Esophagus squamous epithelium (tissue), 4 donors: ENCODE data around the gene TNNI2.

Source experiments
- POLR2A ChIP-seq, 4 donors: fragments of 450-650 bp; IDR thresholded peaks; one replicate each; pipeline ENCODE4 v1.6.1; 2017; ENCODE audit warnings: antibody characterized with exemption in 4 of 4, mild to moderate bottlenecking in 4 of 4, moderate library complexity in 3 of 4
- TF ChIP-seq, protein P1 (sequence below), 6 experiments: fragments of 450-650 bp in 4 of 6; fragments of 200-600 bp in 2 of 6; sonication (generic) in 2 of 6; IDR thresholded peaks; one replicate each; pipeline ENCODE4 v1.5.1; 2016 to 2019; ENCODE audit warnings: antibody characterized with exemption in 6 of 6, mild to moderate bottlenecking in 4 of 6, moderate library complexity in 4 of 6

DNA sequence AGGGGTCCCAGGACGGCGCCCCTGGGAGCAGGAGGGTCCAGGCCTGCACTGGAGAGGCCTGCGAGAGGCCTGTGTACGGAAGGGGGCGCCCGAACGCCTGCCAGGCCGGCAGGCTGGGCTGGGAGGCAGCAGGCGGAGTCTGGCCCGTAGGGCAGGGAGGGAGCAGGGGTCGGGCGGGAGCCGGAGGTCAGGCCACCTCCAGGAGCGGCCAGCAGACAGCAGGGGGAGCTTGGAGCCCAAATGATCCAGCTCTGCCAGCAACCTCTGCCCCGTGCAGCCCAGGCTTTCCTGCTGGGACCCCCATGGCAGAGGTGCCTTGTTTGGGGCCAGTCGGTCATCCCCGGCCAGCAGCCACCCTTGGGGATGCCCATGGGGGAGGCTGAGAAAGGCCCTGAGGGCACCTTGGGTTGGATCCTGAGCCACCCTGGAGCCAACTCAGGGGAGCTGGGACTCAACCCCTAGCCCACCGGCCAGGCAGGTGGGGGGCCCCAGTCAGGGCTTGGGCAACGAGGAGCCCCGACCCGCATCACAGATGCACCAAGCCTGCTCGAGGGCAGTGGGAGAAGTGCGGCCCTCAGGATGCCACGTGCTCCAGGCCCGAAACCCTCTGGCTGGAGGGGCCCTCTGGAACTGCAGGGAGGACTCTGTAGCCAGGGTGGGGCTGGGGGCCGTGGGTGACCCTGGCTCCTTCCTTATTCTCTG is 13.6 kb upstream of the TNNI2 start:
- TF ChIP-seq, protein P1, sequence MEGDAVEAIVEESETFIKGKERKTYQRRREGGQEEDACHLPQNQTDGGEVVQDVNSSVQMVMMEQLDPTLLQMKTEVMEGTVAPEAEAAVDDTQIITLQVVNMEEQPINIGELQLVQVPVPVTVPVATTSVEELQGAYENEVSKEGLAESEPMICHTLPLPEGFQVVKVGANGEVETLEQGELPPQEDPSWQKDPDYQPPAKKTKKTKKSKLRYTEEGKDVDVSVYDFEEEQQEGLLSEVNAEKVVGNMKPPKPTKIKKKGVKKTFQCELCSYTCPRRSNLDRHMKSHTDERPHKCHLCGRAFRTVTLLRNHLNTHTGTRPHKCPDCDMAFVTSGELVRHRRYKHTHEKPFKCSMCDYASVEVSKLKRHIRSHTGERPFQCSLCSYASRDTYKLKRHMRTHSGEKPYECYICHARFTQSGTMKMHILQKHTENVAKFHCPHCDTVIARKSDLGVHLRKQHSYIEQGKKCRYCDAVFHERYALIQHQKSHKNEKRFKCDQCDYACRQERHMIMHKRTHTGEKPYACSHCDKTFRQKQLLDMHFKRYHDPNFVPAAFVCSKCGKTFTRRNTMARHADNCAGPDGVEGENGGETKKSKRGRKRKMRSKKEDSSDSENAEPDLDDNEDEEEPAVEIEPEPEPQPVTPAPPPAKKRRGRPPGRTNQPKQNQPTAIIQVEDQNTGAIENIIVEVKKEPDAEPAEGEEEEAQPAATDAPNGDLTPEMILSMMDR (IDR thresholded peaks at IDR 0.05): peak in 4 of 6 experiments; percentile 11 to 51 (median 37)
- TF ChIP-seq POLR2A (IDR thresholded peaks at IDR 0.05): no peak
